GM21737 (cell line): ENCODE data around the gene EXOSC1.
"Not testable (repeated sequence)": the region's sequence is repeated elsewhere in the genome, so short reads cannot be mapped to it uniquely, and the experiment has no call there.

ENCODE experiments used
- ATAC-seq: cut with Tn5 transposase; IDR thresholded peaks from one replicate; pipeline ENCODE4 v1.9.1; 2021; ENCODE audit warnings: mild to moderate bottlenecking, moderate library complexity; ENCODE audit not compliant: unreplicated experiment

The EXOSC1 gene

DNA sequence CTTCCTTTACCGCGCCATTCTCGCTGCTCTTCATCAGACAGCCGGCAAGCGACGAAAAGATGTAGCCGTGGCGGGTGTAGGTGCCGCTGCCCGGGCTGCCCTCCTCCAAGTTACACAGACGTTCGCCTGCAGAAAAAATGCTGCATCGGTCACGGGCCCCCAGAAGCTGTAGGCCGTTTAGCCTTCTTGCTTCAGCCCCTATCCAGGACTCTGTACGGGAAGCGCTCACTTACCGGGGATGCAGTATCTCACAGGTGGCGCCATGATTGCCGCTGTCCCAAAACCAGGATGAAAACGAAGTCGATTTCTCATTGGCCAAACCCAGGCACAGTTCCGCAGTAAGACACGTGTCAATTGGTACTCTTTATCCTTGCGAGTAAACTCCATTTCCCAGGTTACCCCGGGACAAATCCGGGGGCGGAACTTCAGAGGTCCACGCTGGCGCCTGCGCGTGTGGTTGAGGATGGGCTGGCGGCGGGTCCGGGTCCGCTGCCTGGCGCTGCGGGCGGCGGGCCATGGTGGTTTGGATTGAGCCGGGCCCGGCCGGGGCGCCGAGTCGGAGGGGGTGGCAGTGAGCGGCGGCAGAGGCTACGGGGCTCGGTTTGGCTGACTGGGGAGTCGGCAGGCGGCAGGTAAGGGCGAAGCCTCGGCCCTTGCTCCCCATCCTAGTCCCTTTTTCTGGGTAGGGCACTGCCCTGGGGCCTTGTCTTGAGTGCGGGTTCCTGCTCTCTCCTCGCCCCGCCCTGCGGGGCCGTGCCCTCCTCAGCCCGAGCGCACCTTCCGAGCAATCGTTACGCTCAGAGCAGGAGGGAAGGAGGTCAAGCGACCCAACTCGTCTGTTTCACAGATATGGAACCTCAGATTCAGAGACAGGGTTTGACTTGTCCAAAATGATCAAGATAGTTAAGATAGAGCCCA, at the start of gene EXOSC1, which contains the start of gene ZDHHC16:
Gene EXOSC1, minus strand, starts transcription at position 285 of the 918 bp plus-strand sequence. Its CDS starts 21 bp downstream, at position 264.
Gene ZDHHC16, plus strand, starts transcription at position 454 of the 918 bp plus-strand sequence. CDS start 5,501 bp downstream, outside the sequence.
- ATAC-seq = peak; percentile 94

- no peak for ATAC-seq
These were observed 49.2 kb upstream of the EXOSC1 start for GRCh38 chr10:97494863-97495506.

DNA sequence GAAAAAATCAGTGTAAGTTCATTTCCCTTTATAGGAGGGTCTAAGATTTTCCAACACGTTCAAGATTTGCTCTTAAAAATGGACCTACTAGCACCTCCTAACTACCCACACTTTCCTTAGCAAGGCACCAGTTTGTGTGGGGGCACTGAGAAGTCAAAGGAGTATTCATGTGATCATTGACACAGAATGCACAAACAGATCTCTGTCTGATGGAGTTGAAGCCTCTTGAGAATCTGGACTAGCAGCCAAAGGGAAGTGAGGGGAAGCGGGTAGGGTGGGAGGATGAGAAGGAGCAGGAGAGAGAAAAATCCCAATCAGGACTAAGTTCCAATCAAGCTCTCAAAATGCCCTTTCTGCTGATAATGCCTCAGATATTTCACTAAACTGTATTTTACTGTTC, 48.3 kb upstream of the EXOSC1 start:
- ATAC-seq = no peak

DNA sequence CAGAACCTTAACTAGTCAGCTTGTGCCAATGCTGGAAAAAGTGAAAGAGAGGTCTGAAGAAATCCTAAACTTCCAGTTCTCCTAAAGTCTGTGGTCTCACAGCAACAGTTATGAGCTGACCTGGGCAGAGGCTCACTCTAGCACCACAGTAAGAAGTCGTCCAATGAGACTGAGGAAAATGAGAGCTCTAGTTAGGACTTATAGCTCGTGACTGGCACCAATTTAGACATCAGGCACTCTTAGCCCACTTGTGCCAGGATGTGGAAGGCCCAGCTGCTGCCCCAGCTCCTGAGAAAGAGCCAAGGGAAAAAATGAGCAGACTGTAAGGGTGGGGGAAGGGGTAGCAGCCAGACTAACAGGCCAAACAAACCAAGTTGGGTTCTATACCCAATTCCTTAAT, 44.8 kb upstream of the EXOSC1 start:
- ATAC-seq = no peak

DNA sequence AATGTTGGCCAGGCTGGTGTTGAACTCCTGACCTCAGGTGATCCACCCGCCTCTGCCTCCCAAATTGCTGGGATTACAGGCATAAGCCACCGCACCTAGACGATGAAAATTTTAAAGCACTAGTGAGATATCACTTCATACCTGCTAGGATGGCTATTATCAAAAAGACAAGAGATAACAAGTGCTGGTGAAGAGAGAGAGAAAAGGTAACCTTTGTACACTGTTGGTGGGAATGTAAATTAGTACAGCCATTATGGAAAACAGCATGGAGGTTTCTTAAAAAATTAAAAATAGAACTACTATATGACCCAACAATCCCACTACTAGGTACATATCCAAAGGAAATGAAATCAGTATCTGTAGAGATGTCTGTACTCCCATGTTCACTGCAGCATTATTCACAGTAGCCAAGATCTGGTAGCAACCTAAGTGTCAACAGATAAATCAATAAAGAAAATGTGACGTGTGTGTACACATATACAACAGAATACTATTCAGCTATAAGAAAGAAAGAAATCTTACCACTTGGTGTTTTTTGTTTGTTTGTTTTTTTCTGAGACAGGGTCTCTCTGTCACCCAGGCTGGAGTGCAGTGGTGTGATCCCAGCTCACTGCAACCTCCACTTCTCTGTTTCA, 40.0 kb upstream of the EXOSC1 start:
- ATAC-seq = no peak

DNA sequence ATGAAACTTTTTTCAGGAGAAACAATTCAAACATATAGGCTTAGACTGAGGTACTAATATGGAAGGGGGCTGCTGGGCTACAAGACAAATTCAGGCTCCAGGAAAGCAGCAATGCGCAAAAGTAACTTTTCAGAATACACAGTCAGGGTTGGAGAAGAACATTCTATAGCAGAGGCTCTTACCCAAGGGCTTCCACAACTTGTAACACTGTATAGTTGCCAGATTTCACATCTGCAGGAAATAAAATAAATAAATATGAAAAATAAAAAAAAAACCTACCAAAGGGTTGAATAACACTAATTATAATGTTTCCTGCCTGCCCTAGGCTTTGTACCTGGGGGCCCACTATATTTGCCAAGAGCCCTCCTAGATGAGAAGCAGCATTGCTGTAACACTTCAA, 38.1 kb upstream of the EXOSC1 start:
- no peak for ATAC-seq

DNA sequence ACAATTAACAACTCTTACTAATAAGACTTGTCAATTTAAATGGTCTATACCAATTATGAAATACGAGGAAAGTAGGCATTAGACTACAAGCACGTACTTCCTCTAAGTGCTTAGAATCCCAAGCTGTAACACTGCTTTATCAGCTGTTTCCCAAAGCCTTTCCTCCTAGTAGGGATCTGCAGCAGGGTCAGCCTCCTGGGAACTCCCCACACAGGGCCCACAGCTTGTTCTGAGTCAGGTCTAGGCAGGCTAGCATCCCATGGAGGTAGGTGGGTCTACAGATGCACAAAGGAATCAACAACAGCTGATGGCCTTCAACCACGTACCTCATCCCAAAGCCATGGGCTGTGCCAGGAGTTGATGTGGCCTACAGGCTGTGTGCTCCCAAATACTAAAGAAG, 37.7 kb upstream of the EXOSC1 start:
- ATAC-seq = no peak

GRCh38 chr10:97482381-97482780, 36.6 kb upstream of the EXOSC1 start:
- no peak for ATAC-seq

DNA sequence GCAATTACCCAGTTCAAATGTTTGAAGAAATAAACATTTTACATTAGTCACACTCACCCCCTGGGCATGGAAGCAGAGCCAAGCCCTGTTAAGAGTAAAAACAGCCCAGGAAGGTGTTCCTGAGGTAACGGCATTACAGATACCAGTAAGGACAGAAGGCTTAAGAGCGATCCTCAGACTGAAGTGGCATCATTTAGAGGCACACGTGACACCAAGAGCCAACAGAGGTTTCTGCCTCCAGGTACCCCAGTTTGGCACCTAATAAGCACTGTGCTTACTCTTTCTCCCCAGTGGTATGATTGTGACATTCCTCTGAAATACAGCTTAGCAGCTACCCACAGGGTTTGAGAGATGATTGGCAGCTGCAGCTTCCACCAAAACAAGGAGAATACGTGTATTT, 35.3 kb upstream of the EXOSC1 start:
- no peak for ATAC-seq

GRCh38 chr10:97479939-97480338, 34.1 kb upstream of the EXOSC1 start:
- ATAC-seq = no peak

- ATAC-seq = not testable (repeated sequence)
These were observed 33.6 kb upstream of the EXOSC1 start for GRCh38 chr10:97479410-97479809.

DNA sequence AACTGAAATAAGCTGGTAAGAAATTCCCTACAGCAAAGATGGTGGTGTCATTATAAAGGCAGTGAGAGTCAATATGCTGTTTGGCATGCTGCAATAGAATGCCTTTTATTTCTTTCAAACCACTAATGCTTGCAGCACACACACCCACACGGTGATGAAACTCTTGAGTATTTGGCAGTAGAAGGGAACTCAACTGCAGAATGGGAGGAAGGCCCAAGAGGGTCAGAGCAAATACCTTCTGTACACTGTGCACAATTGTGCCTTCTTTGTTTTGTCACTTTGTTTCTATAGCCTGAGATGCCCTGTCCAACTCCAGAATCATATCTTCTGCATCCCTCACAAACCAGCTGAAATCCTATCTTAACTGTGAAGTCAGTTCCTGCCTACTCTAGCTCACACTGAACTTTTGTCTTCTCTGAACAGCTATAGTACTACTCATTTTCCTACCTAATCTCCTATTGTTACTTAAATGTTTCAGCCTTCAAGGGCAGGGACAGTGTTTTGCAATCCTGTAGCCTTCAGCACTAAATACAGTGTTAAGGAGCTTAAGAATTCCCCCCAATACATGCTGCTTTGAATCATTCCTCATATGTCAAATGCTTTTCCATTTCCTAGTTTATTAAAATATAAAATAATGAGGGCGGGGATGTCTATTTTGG, 30.3 kb upstream of the EXOSC1 start:
- no peak for ATAC-seq

GRCh38 chr10:97474918-97475317, 29.1 kb upstream of the EXOSC1 start:
- ATAC-seq = no peak

GRCh38 chr10:97468781-97469180, 23.0 kb upstream of the EXOSC1 start:
- ATAC-seq = not testable (repeated sequence)

- ATAC-seq = no peak
These were observed 22.4 kb upstream of the EXOSC1 start for GRCh38 chr10:97468162-97468561.

- no peak for ATAC-seq
These were observed 20.9 kb upstream of the EXOSC1 start for GRCh38 chr10:97466755-97467154.

GRCh38 chr10:97465982-97466381, 20.2 kb upstream of the EXOSC1 start:
- no peak for ATAC-seq

DNA sequence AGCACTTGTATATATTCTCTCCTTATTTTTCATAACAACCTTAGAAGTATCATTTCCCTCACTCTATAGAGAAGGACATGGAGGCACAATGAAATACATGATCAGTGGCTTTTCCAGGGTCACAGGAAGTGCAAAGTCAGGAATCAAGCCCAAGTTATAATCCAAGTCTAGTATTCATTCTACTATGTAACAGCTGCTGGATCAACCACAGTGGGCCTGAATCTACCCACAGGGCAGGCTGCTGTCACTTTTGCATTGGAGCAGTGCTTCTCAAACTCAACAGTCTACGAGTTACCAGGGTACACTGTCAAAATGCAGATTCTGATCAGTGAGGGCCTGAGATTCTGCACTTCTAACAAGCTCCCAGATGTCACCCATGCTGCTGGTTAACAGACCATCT, 18.4 kb upstream of the EXOSC1 start:
- no peak for ATAC-seq

- no peak for ATAC-seq
These were observed 17.7 kb upstream of the EXOSC1 start for GRCh38 chr10:97463363-97464132.

- ATAC-seq = no peak
These were observed 16.5 kb upstream of the EXOSC1 start for GRCh38 chr10:97462309-97462708.
